SK-N-SH (cell line): ENCODE results near the gene CYBRD1. TPM values are rescaled to one million over a fixed set of nuclear protein-coding genes. Genes with fewer than 3 reads are reported as not detected.

ENCODE experiments used
- CTCF ChIA-PET: fragments of 300-600, 350-600 bp; formaldehyde crosslinking; extraction: SDS; loops from one replicate; lab custom pipeline; 2021; lab: Yijun Ruan, JAX
- POLR2A ChIA-PET: fragments of 350-600 bp; sonication (Branson Sonifier 250); formaldehyde crosslinking; extraction: SDS; loops from one replicate; lab custom pipeline; 2020; ENCODE audit warnings: antibody characterized with exemption, inconsistent platforms; lab: Yijun Ruan, JAX
- DNase-seq: peaks from one replicate; pipeline ENCODE4 v3.0.0; 2012
- H2AFZ ChIP-seq: fragments of 200-600 bp; sonication (generic); 2 replicates; pipeline ENCODE4 v1.8.1; 2016; ENCODE audit warnings: antibody characterized with exemption, mild to moderate bottlenecking, low read depth
- H3F3A ChIP-seq: fragments of 200-600 bp; sonication (generic); replicated peaks from 2 replicates; pipeline ENCODE3; 2016; ENCODE audit warnings: antibody characterized with exemption, mild to moderate bottlenecking; ENCODE audit not compliant: insufficient read depth
- H3K27ac ChIP-seq, 2 experiments: fragments of 200-500 bp in 1 of 2; fragments of 200-600 bp in 1 of 2; sonication (Bioruptor generic) in 1 of 2; sonication (generic), shearing (Covaris generic) in 1 of 2; 2 replicates each; pipeline versions ENCODE4 v1.5.1 to v1.6.1; 2014 to 2016; ENCODE audit warnings: low read depth in 2 of 2, inconsistent platforms in 1 of 2, low read length in 1 of 2, mild to moderate bottlenecking in 1 of 2, mixed read lengths in 1 of 2
- H3K27me3 ChIP-seq: fragments of 200-600 bp; sonication (generic), shearing (Covaris generic); 2 replicates; pipeline ENCODE4 v1.6.1; 2016; ENCODE audit warnings: mixed run types; ENCODE audit not compliant: insufficient read depth
- H3K36me3 ChIP-seq, 2 experiments: fragments of 200-500 bp in 1 of 2; fragments of 200-600 bp in 1 of 2; sonication (Bioruptor generic) in 1 of 2; sonication (generic) in 1 of 2; replicated peaks in 1 of 2; 2 replicates each; pipeline versions ENCODE3 to v1.5.1; 2014 to 2016; ENCODE audit warnings: low read length in 1 of 2, mild to moderate bottlenecking in 1 of 2; ENCODE audit not compliant: insufficient read depth in 2 of 2, control insufficient read depth in 1 of 2
- H3K4me1 ChIP-seq, 2 experiments: fragments of 200-500 bp in 1 of 2; fragments of 200-600 bp in 1 of 2; sonication (Bioruptor generic) in 1 of 2; sonication (generic), shearing (Covaris generic) in 1 of 2; 2 replicates each; pipeline versions ENCODE4 v1.5.1 to v1.6.1; 2014 to 2016; ENCODE audit warnings: low read depth in 1 of 2, low read length in 1 of 2, mixed run types in 1 of 2; ENCODE audit not compliant: insufficient read depth in 2 of 2, control insufficient read depth in 1 of 2
- H3K4me2 ChIP-seq: fragments of 200-600 bp; sonication (generic), shearing (Covaris generic); 2 replicates; pipeline ENCODE4 v1.6.1; 2017; ENCODE audit warnings: mixed run types
- H3K4me3 ChIP-seq, 2 experiments: fragments of 200-500 bp in 1 of 2; fragments of 200-600 bp in 1 of 2; sonication (Bioruptor generic) in 1 of 2; sonication (generic), shearing (Covaris generic) in 1 of 2; 2 replicates each; pipeline versions ENCODE4 v1.5.1 to v1.8.1; 2014 to 2016; ENCODE audit warnings: low read depth in 2 of 2, inconsistent platforms in 1 of 2, low read length in 1 of 2, mild to moderate bottlenecking in 1 of 2, mixed read lengths in 1 of 2, moderate library complexity in 1 of 2
- H3K79me2 ChIP-seq: fragments of 200-600 bp; sonication (generic); 2 replicates; pipeline ENCODE4 v1.8.1; 2017; ENCODE audit warnings: mild to moderate bottlenecking; ENCODE audit not compliant: insufficient read depth
- H3K9ac ChIP-seq: fragments of 200-600 bp; sonication (generic); 2 replicates; pipeline ENCODE4 v1.6.1; 2017; ENCODE audit warnings: mixed run types
- H3K9me2 ChIP-seq: fragments of 200-600 bp; sonication (generic); 2 replicates; pipeline ENCODE4 v1.6.1; 2017; ENCODE audit warnings: mixed run types
- H3K9me3 ChIP-seq: fragments of 200-600 bp; sonication (generic); 2 replicates; pipeline ENCODE4 v1.6.1; 2017; ENCODE audit warnings: mixed run types, mild to moderate bottlenecking, moderate library complexity
- H4K20me1 ChIP-seq: fragments of 200-600 bp; sonication (generic); 2 replicates; pipeline ENCODE4 v1.6.1; 2017; ENCODE audit warnings: mild to moderate bottlenecking, mixed run types; ENCODE audit not compliant: insufficient read depth
- EZH2phosphoT487 ChIP-seq: fragments of 200-600 bp; sonication (generic); IDR thresholded peaks from 2 replicates; pipeline ENCODE4 v1.6.1; 2017; ENCODE audit warnings: low read depth, mixed run types, mild to moderate bottlenecking, antibody characterized with exemption, moderate library complexity, borderline replicate concordance
- FOSL2 ChIP-seq: IDR thresholded peaks from 2 replicates; pipeline ENCODE4 v1.4.0; 2012; ENCODE audit warnings: low read depth, mild to moderate bottlenecking, moderate library complexity, borderline replicate concordance
- FOXJ3 ChIP-seq: sonication (generic); formaldehyde crosslinking; IDR thresholded peaks from 2 replicates; pipeline ENCODE4 v1.5.1; 2020; ENCODE audit warnings: mild to moderate bottlenecking, missing genetic modification reagents
- FOXM1 ChIP-seq: IDR thresholded peaks from 2 replicates; pipeline ENCODE4 v1.4.0; 2012; ENCODE audit warnings: low read depth, mild to moderate bottlenecking
- GABPA ChIP-seq: IDR thresholded peaks from 2 replicates; pipeline ENCODE4 v1.4.0; 2012; ENCODE audit warnings: low read depth, mild to moderate bottlenecking
- JUND ChIP-seq: IDR thresholded peaks from 2 replicates; pipeline ENCODE4 v1.4.0; 2012
- MXI1 ChIP-seq: IDR thresholded peaks from 2 replicates; pipeline ENCODE4 v1.6.1; 2012; ENCODE audit warnings: mild to moderate bottlenecking, low read depth, low read length, improper control_type of control experiment
- NFIC ChIP-seq: IDR thresholded peaks from 2 replicates; pipeline ENCODE4 v1.4.0; 2012; ENCODE audit warnings: borderline replicate concordance
- NRF1 ChIP-seq: IDR thresholded peaks from 2 replicates; pipeline ENCODE4 v1.6.1; 2012; ENCODE audit warnings: low read depth, mild to moderate bottlenecking, low read length
- RAD21 ChIP-seq: IDR thresholded peaks from 2 replicates; pipeline ENCODE4 v1.6.1; 2012; ENCODE audit warnings: mild to moderate bottlenecking, low read length
- SMC3 ChIP-seq: IDR thresholded peaks from 2 replicates; pipeline ENCODE4 v1.6.1; 2012; ENCODE audit warnings: low read depth, low read length, improper control_type of control experiment
- TEAD4 ChIP-seq: IDR thresholded peaks from 2 replicates; pipeline ENCODE4 v1.4.0; 2012; ENCODE audit warnings: mild to moderate bottlenecking, borderline replicate concordance; ENCODE audit not compliant: insufficient read depth
- WGBS: methylation state at CpG from one replicate; pipeline ENCODE4 v1.1.6; 2017; ENCODE audit warnings: low lambda C conversion rate; 5-methylcytosine and 5-hydroxymethylcytosine counted together
- polyA plus RNA-seq, 3 experiments: library from polyadenylated mRNA; depleted of rRNA; stranded (reverse); fragments of >200 nt; gene quantifications; 2 replicates each; pipeline ENCODE4 v1.2.3, GENCODE V29; 2012
- TF ChIP-seq, protein P1 (sequence below): fragments of 200-600 bp; sonication (generic); IDR thresholded peaks from 2 replicates; pipeline ENCODE4 v1.6.1; 2017; ENCODE audit warnings: antibody characterized with exemption, mild to moderate bottlenecking, moderate library complexity
- TF ChIP-seq, protein P2 (sequence below): IDR thresholded peaks from 2 replicates; pipeline ENCODE4; 2012
- TF ChIP-seq, protein P3 (sequence below): IDR thresholded peaks from 2 replicates; pipeline ENCODE4 v1.6.1; 2012; ENCODE audit warnings: mild to moderate bottlenecking, low read depth, low read length, moderate library complexity
- TF ChIP-seq, protein P4 (sequence below): IDR thresholded peaks from 2 replicates; pipeline ENCODE4 v1.4.0; 2012; ENCODE audit warnings: low read depth, borderline replicate concordance
- TF ChIP-seq, protein P5 (sequence below): IDR thresholded peaks from 2 replicates; pipeline ENCODE4 v1.4.0; 2012; ENCODE audit warnings: low read depth

CYBRD1 gene
- polyA plus RNA-seq, 1 of the 3 experiments (the other 2 are of a cell fraction) = 21.1 TPM

DNA sequence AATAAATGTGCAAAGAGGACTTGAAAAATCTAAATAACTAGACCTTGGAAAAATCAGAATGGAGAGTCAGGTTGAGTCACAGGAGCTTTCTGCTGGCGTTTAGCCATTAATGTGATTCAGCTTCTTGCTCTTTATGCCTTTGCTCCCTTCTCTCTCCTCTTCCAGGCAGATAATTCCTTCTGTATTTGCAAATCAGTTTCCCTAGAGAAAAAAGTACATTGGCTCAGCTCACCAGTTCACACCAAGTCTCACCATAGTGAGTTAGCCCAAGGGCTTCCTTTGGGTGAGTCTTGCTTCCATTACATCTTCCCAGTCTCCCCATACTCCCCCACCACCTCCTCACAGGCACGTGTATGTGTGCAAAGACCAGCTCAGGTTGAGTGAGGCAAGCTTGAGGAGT, 73.6 kb downstream of the CYBRD1 start:
- H3K9ac ChIP-seq = no peak overlapping the region

DNA sequence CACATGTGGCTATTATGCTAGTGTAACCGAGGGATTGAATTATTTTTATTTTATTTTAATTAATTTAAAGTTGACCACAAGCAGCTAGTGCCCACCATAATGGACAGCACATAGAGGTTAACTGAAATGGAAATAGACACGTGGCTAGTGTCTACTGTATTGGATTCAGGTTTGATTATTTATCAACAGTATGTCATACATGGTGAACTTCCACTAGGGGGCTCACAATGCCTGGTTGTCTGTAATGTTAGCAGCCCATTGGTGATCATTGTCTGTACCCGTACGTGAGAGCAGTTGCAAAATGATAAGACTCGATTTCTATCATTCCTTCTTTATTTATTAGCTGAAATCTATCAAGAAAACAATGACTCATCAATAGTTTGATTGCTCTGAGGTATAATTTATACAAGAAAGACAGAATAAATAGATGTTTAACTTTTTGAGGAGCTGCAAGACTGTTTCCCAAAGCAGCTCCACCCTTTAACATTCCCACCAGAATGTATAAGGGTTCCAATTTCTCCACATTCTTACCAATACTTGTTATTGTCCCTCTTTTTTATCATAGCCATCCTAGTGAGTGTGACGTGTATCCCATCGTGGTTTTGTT, 76.5 kb downstream of the CYBRD1 start:
- no peaks in the 10 kb centered on the region; the same call in 1 of the 2 replicates for H3K27me3 ChIP-seq
- no peaks in the 10 kb centered on the region for H3K9me2 ChIP-seq
- H3K9ac ChIP-seq = no peak overlapping the region
- CTCF ChIA-PET = interaction anchor here (0.6 to 2.3 kb wide), 37 partner anchors 9 to 1110 kb away, joined by 3 to 20 read pairs (median 4); partner anchors contain the start of gene DLX2
- WGBS = 16% methylated on average over 7 of the region's 7 CpGs
- H3K9me3 ChIP-seq = no peaks in the 10 kb centered on the region
- H3F3A ChIP-seq = no peaks in the 10 kb centered on the region
- H2AFZ ChIP-seq = peak overlapping the region; percentile 44
- no peaks in the 10 kb centered on the region for H3K79me2 ChIP-seq
- POLR2A ChIA-PET = no interaction called here
- peak; percentile 74 for DNase-seq
- no peaks in the 10 kb centered on the region for H4K20me1 ChIP-seq
- 0 out of 4 replicates have a peak, but pooled peaks cover 0 to 5% of the 10 kb centered on the region in 2 experiments for H3K4me1 ChIP-seq
- 0 out of 4 replicates have a peak overlapping the region, but pooled peaks of 1 of the 2 experiments have one; percentile 16 for H3K4me3 ChIP-seq
- no peak overlapping the region for H3K4me2 ChIP-seq
- TF ChIP-seq, protein P1, sequence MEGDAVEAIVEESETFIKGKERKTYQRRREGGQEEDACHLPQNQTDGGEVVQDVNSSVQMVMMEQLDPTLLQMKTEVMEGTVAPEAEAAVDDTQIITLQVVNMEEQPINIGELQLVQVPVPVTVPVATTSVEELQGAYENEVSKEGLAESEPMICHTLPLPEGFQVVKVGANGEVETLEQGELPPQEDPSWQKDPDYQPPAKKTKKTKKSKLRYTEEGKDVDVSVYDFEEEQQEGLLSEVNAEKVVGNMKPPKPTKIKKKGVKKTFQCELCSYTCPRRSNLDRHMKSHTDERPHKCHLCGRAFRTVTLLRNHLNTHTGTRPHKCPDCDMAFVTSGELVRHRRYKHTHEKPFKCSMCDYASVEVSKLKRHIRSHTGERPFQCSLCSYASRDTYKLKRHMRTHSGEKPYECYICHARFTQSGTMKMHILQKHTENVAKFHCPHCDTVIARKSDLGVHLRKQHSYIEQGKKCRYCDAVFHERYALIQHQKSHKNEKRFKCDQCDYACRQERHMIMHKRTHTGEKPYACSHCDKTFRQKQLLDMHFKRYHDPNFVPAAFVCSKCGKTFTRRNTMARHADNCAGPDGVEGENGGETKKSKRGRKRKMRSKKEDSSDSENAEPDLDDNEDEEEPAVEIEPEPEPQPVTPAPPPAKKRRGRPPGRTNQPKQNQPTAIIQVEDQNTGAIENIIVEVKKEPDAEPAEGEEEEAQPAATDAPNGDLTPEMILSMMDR = peak; percentile 83
- peak; percentile 43; the same call in 1 of the 2 replicates for TF ChIP-seq MXI1
- no peak for TF ChIP-seq NRF1
- no peak for TF ChIP-seq EZH2phosphoT487
- no peak for TF ChIP-seq TEAD4
- TF ChIP-seq, protein P2, sequence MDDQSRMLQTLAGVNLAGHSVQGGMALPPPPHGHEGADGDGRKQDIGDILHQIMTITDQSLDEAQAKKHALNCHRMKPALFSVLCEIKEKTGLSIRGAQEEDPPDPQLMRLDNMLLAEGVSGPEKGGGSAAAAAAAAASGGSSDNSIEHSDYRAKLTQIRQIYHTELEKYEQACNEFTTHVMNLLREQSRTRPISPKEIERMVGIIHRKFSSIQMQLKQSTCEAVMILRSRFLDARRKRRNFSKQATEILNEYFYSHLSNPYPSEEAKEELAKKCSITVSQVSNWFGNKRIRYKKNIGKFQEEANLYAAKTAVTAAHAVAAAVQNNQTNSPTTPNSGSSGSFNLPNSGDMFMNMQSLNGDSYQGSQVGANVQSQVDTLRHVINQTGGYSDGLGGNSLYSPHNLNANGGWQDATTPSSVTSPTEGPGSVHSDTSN = no peak
- TF ChIP-seq GABPA = no peak
- no peak for TF ChIP-seq FOXJ3 (CRISPR knock-in tag)
- peak; percentile 64 for TF ChIP-seq SMC3
- TF ChIP-seq FOSL2 = no peak
- no peak for TF ChIP-seq FOXM1
- TF ChIP-seq, protein P3, sequence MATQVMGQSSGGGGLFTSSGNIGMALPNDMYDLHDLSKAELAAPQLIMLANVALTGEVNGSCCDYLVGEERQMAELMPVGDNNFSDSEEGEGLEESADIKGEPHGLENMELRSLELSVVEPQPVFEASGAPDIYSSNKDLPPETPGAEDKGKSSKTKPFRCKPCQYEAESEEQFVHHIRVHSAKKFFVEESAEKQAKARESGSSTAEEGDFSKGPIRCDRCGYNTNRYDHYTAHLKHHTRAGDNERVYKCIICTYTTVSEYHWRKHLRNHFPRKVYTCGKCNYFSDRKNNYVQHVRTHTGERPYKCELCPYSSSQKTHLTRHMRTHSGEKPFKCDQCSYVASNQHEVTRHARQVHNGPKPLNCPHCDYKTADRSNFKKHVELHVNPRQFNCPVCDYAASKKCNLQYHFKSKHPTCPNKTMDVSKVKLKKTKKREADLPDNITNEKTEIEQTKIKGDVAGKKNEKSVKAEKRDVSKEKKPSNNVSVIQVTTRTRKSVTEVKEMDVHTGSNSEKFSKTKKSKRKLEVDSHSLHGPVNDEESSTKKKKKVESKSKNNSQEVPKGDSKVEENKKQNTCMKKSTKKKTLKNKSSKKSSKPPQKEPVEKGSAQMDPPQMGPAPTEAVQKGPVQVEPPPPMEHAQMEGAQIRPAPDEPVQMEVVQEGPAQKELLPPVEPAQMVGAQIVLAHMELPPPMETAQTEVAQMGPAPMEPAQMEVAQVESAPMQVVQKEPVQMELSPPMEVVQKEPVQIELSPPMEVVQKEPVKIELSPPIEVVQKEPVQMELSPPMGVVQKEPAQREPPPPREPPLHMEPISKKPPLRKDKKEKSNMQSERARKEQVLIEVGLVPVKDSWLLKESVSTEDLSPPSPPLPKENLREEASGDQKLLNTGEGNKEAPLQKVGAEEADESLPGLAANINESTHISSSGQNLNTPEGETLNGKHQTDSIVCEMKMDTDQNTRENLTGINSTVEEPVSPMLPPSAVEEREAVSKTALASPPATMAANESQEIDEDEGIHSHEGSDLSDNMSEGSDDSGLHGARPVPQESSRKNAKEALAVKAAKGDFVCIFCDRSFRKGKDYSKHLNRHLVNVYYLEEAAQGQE = no peak
- TF ChIP-seq, protein P4, sequence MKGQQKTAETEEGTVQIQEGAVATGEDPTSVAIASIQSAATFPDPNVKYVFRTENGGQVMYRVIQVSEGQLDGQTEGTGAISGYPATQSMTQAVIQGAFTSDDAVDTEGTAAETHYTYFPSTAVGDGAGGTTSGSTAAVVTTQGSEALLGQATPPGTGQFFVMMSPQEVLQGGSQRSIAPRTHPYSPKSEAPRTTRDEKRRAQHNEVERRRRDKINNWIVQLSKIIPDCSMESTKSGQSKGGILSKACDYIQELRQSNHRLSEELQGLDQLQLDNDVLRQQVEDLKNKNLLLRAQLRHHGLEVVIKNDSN = no peak
- peak; percentile 78 for TF ChIP-seq RAD21
- TF ChIP-seq, all 33 proteins: peak for 4
- Histone ChIP-seq H3K36me3 (no peaks in the 10 kb centered on the region), H3K27ac (no peak overlapping the region)

More for the DNA sequence above, 73.6 kb downstream of the CYBRD1 start:
- no peak for DNase-seq
- H3K79me2 ChIP-seq = no peaks in the 10 kb centered on the region
- 0 out of 4 replicates have a peak, but pooled peaks cover 0 to 5% of the 10 kb centered on the region in 2 experiments for H3K4me1 ChIP-seq
- WGBS = 40% methylated on average over 2 of the region's 2 CpGs
- H3K4me3 ChIP-seq = no peak overlapping the region
- no peaks in the 10 kb centered on the region for H3K9me2 ChIP-seq
- no peaks in the 10 kb centered on the region for H4K20me1 ChIP-seq
- CTCF ChIA-PET = interaction anchor here (0.6 to 1.8 kb wide), 4 partner anchors 26 to 667 kb away, joined by 3 to 5 read pairs (median 4); partner anchors contain the start of genes DLX2 and GORASP2
- no peaks in the 10 kb centered on the region for H3K27me3 ChIP-seq
- POLR2A ChIA-PET = no interaction called here
- peak overlapping the region in 1 of 2 experiments; percentile 58; a peak in 2 of 4 replicates for H3K27ac ChIP-seq
- no peak overlapping the region; the same call in 1 of the 2 replicates for H2AFZ ChIP-seq
- TF ChIP-seq NFIC = peak; percentile 71; the same call in 1 of the 2 replicates
- TF ChIP-seq FOSL2 = peak; percentile 70; the same call in 1 of the 2 replicates
- TF ChIP-seq GABPA = no peak
- TF ChIP-seq, protein P5, sequence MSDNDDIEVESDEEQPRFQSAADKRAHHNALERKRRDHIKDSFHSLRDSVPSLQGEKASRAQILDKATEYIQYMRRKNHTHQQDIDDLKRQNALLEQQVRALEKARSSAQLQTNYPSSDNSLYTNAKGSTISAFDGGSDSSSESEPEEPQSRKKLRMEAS = no peak
- peak; percentile 47 for TF ChIP-seq JUND
- TF ChIP-seq SMC3 = no peak
- H3F3A ChIP-seq = no peaks in the 10 kb centered on the region
- H3K4me2 ChIP-seq = peak overlapping the region; percentile 35; the same call in 1 of the 2 replicates
- H3K9me3 ChIP-seq = no peaks in the 10 kb centered on the region
- no peaks in the 10 kb centered on the region for H3K36me3 ChIP-seq
